ENCODE measurements around the gene PRKG1.

- TF ChIP-seq, protein P1, sequence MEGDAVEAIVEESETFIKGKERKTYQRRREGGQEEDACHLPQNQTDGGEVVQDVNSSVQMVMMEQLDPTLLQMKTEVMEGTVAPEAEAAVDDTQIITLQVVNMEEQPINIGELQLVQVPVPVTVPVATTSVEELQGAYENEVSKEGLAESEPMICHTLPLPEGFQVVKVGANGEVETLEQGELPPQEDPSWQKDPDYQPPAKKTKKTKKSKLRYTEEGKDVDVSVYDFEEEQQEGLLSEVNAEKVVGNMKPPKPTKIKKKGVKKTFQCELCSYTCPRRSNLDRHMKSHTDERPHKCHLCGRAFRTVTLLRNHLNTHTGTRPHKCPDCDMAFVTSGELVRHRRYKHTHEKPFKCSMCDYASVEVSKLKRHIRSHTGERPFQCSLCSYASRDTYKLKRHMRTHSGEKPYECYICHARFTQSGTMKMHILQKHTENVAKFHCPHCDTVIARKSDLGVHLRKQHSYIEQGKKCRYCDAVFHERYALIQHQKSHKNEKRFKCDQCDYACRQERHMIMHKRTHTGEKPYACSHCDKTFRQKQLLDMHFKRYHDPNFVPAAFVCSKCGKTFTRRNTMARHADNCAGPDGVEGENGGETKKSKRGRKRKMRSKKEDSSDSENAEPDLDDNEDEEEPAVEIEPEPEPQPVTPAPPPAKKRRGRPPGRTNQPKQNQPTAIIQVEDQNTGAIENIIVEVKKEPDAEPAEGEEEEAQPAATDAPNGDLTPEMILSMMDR (IDR thresholded peaks at IDR 0.05), result no peak
- TF ChIP-seq POLR2A (IDR thresholded peaks at IDR 0.05), result no peak
Measured at GRCh38 chr10:52197098-52197497, 1122.8 kb downstream of the PRKG1 start.

Measured in Peyer's patch (tissue), 4 donors.